Lower leg skin (tissue), 4 donors: Measurements from ENCODE around the gene COMMD10. TPM values are rescaled to one million over a fixed set of nuclear protein-coding genes. Genes with fewer than 3 reads are reported as not detected.

Experiments
- DNase-seq, 2 donors: peaks; one replicate each; pipeline ENCODE4 v3.0.0-alpha.2; 2019; ENCODE audit warnings: low spot score in 2 of 2
- H3K4me3 ChIP-seq: fragments of 200-600 bp; sonication (generic); 2 replicates; pipeline ENCODE4 v1.5.1; 2017; ENCODE audit warnings: mild to moderate bottlenecking, low read depth; ENCODE audit not compliant: poor library complexity, severe bottlenecking
- CTCF ChIP-seq, 3 donors: fragments of 450-650 bp; IDR thresholded peaks; one replicate each; pipeline ENCODE4 v1.5.1; 2016; ENCODE audit warnings: antibody characterized with exemption in 3 of 3, mild to moderate bottlenecking in 3 of 3, moderate library complexity in 2 of 3
- POLR2A ChIP-seq, 2 donors: fragments of 450-650 bp; IDR thresholded peaks; one replicate each; pipeline ENCODE4 v1.6.1; 2016 to 2017; ENCODE audit warnings: antibody characterized with exemption in 2 of 2, mild to moderate bottlenecking in 1 of 2, moderate library complexity in 1 of 2
- WGBS, 2 donors: methylation state at CpG; one replicate each; pipeline ENCODE4 v1.1.5; 2018; 5-methylcytosine and 5-hydroxymethylcytosine counted together
- intact Hi-C: fragments of 100-400 bp; cut with DNase I; formaldehyde crosslinking; loops from one replicate; pipeline ENCODE4 v1.15.0; 2023; ENCODE audit warnings: low total_unique reads
- total RNA-seq, 4 donors: library from RNA; depleted of rRNA; stranded (reverse); fragments of >200 nt; gene quantifications; one replicate each; pipeline ENCODE4 v1.1.0, GENCODE V29; 2016

Gene COMMD10
- total RNA-seq, 4 donors from 2014 or later = 10.8 to 22.1 (median 15.1) TPM

DNA sequence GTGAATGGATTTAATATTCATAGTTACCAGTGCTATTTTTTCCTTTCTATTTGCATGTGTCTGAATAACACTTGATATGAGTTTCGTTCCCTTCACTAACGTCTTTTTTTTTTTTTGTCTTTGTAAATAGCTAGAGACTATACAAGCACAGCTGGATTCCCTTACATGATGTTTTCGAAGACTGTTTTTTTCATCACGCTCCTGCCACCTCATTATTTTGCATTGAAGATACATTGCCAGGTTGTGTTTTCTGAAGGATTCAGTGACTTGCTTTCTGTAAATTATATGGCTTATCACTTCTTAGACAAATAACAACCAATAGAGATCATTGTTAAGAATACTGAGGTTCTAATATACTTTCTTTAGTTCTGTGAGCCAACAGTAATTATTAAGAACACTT, 207.5 kb downstream of the COMMD10 start:
- WGBS, 2 donors = 74 to 80% methylated on average over 4 of the region's 4 CpGs
- TF ChIP-seq CTCF (IDR thresholded peaks at IDR 0.05) (no peak), POLR2A (IDR thresholded peaks at IDR 0.05) (no peak)
- intact Hi-C loops = no loop called here
- no peak for DNase-seq
- no peak overlapping the region for H3K4me3 ChIP-seq

- 89 to 93% methylated on average over 4 of the region's 4 CpGs for WGBS, 2 donors
- TF ChIP-seq CTCF (IDR thresholded peaks at IDR 0.05) = no peak
- DNase-seq = no peak
Observed at GRCh38 chr5:116296335-116297072, 211.7 kb downstream of the COMMD10 start.

DNA sequence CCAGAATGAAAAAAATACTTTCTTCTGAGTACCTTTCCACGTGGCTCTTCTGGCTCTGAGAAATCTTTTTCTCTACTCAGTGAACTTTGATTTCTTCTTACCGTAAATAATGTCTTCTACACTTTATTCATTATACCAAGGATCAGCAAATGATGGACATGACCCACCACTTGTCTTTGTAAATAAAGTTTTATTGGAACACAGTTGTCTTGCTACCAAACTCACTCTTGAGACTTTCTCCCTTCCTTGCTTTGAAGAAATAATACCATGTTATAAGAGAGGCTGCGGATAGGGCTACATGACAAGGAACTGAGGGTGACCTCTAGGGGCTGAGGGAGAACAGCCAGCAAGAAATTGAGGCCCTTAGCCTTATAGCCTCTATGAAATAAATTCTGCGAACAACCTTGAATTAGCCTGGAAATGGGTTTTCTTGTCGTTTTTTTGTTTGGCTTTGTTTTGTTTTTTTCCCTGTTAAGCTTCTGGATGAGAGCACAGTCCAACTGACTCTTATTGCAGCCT, 212.5 kb downstream of the COMMD10 start:
- 89 to 91% methylated on average over 5 of the region's 5 CpGs for WGBS, 2 donors
- no peak overlapping the region for H3K4me3 ChIP-seq
- TF ChIP-seq CTCF (IDR thresholded peaks at IDR 0.05) (no peak), POLR2A (IDR thresholded peaks at IDR 0.05) (no peak)
- intact Hi-C loops = no loop called here
- DNase-seq = no peak

More at GRCh38 chr5:116296335-116297072, 211.7 kb downstream of the COMMD10 start:
- intact Hi-C loops = no loop called here
- H3K4me3 ChIP-seq = no peak overlapping the region

DNA sequence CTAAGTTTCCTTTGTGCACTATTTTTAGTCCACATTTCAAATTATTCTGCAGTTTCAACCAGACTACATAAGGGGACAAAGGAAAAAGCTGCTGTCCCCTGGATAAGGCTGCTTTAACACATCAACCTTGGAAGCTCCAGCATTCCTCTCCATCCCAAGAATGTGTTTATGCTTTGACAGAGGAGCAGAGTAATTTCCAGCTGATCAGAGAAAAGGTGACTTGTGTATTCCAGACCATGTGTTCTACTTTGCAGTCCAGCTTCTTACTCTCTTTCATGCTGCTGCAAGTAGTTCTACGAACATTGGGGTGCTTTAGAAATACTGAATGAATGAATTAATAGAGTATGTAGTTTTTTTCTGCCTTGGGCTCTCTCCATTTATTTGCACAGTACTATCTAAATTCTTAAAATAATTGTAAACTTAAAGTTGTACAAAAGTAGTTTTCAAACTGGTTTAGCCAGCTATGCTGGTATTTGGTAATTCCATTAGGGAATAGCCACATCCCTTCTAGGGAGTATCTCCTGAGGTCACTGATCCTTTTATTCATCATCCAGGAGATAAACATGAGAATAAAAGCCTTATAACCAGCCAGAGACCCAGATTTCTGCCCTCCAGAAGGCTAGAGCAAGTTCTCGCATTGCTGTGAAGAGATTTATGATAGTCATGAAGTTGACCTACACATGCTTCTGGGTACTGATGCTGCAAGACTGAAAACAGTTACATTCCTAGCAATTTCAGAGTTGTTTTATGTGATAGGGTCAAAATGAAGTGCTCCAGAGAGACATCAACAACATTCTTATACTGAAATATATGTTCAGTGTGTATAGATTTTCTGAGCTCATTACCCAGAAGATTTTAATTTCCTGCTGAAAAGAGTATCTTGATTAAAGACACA, 215.2 kb downstream of the COMMD10 start:
- intact Hi-C loops = no loop called here
- no peak overlapping the region for H3K4me3 ChIP-seq
- DNase-seq = no peak
- TF ChIP-seq CTCF (IDR thresholded peaks at IDR 0.05) = no peak
- no peak for TF ChIP-seq POLR2A (IDR thresholded peaks at IDR 0.05)
- WGBS, 2 donors = 77 to 92% methylated on average over 2 of the region's 2 CpGs

- 97 to 100% methylated on average over 1 of the region's 1 CpG for WGBS, 2 donors
- TF ChIP-seq CTCF (IDR thresholded peaks at IDR 0.05) (no peak), POLR2A (IDR thresholded peaks at IDR 0.05) (no peak)
- H3K4me3 ChIP-seq = no peak overlapping the region
- no peak for DNase-seq
- intact Hi-C loops = no loop called here
Observed at GRCh38 chr5:116301110-116301509, 216.3 kb downstream of the COMMD10 start.
